Measurements from ENCODE around the gene XYLT1.

Gene XYLT1

DNA sequence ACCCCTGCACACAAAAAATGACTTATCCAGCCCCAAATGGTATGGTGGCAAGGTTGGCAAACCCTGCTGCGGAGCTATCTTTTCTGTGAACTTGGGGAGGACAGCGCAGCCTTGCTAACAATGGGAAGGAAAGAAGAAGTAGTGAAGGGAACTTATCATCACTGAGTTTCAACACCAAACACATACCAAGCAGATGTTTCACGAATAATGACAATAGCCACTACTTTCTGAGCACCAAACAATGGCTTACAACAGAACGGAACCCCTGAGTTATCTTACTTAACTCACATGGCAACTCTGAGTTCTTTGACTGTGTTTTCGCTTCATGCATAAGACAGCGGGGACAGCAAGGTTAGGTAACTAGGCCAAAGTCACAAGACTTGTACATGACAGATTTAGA is 148.9 kb downstream of the XYLT1 start:
- H3K4me3 ChIP-seq (ENCODE audit: low read depth, low read length), result no peak overlapping the region
- no peak for TF ChIP-seq CTCF (IDR thresholded peaks at IDR 0.05; ENCODE audit: borderline replicate concordance, insufficient read depth, low read depth, low read length)

GRCh38 chr16:17320009-17320408 is 150.8 kb downstream of the XYLT1 start:
- H3K4me3 ChIP-seq (ENCODE audit: low read depth, low read length), result no peak overlapping the region
- no peak for TF ChIP-seq CTCF (IDR thresholded peaks at IDR 0.05; ENCODE audit: borderline replicate concordance, insufficient read depth, low read depth, low read length)

DNA sequence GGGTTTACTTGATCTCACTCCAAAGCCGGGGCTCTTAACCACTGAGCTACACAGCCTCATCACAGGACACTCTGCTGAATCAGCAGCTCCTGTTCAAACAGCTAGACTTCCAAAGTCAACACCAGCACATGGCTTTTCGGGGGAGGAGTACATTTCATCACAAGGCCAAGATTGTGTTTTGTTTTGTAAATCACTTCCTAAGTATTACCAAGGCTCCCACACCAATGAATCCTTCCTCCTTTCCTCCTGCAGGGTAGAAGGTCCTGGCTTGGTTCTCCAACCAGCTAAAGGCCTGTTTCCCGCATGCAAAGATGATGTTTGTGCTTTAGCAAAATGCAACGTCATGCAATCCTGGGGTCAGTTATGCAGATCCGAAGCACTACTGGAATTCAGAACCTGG is 152.5 kb downstream of the XYLT1 start:
- no peak overlapping the region for H3K4me3 ChIP-seq (ENCODE audit: low read depth, low read length)
- TF ChIP-seq CTCF (IDR thresholded peaks at IDR 0.05; ENCODE audit: borderline replicate concordance, insufficient read depth, low read depth, low read length), result no peak

DNA sequence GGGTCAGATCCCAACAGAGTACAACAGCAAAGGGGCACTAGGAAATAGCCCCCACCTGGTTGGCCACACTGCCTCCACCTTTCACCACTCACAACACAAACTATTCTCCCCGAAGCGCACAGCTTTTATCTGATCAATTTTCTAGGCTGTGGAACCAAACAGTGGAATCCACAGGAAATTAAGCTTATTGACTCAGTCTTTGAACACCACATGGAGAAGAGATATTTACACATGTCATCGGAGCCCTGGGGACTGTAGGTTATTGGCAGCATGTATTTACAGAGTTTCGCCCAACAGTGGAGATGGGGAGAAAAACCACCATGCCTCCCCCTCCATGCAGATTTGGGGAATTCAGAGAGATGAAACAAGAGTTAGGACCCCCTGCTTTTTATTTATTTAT is 154.8 kb downstream of the XYLT1 start:
- TF ChIP-seq CTCF (IDR thresholded peaks at IDR 0.05; ENCODE audit: borderline replicate concordance, insufficient read depth, low read depth, low read length), result no peak
- no peak overlapping the region for H3K4me3 ChIP-seq (ENCODE audit: low read depth, low read length)

DNA sequence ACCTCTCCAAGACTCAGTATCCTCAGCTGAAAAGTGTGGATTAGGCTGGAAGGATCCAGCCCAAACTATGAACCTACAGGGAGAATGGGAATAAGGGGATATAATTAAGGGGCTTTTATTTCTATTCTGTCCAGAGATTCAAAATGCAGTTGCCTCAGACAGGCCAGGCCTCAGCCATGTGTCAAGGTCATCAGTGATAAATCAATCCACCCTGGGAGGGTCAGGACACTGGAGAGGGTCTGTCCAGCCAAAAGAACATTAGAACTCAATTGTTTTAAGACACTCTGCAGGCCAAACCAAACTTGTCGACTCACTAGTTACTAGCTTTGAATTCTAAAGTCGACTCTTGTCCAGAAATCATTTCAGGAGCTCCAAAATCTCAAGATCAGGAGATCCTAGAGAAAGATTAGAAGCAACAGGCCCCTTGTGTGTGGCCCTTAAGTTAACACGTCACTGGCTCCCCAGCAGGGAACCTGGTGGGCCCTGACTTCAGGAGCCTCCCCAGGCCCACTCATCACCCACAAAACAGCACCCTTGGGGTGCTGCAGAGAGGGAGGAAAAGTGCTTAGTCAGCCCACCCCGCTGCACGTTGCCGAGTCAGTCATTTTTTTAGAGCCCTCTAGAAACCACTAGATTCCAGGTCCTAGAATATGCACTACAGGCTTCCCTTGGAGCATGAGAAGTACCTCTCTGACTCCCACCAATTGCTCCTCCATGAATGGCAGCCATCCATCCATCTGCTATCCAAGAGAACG is 156.8 kb downstream of the XYLT1 start:
- TF ChIP-seq CTCF (IDR thresholded peaks at IDR 0.05; ENCODE audit: borderline replicate concordance, insufficient read depth, low read depth, low read length), result no peak
- H3K4me3 ChIP-seq (ENCODE audit: low read depth, low read length), result no peak overlapping the region

DNA sequence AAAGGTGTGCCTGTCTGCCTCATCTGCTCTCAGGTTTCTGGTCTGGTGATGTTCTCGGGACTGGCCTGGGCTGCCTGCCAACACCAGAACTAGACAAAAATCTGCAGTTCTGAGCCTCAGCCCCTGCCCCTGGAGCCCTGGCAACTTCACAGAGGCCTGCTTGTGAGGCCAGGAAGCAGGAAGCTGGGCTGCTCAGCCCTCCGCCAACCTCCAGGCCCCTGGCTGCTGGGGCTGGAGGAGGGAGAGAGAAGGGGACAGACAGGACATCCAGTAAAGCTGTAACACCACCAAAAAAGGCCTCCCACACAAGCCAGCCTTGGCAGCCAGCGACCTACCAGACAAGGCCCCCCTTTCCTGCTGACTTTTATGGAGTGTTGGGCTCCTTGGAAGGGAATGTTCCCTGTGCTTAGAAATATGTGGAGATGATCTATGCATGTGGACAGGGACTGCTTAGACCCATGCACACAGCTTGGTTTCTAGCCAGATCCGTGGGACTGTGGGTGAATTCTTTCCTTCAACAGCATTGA is 157.6 kb downstream of the XYLT1 start:
- no peak overlapping the region for H3K4me3 ChIP-seq (ENCODE audit: low read depth, low read length)
- no peak for TF ChIP-seq CTCF (IDR thresholded peaks at IDR 0.05; ENCODE audit: borderline replicate concordance, insufficient read depth, low read depth, low read length)

DNA sequence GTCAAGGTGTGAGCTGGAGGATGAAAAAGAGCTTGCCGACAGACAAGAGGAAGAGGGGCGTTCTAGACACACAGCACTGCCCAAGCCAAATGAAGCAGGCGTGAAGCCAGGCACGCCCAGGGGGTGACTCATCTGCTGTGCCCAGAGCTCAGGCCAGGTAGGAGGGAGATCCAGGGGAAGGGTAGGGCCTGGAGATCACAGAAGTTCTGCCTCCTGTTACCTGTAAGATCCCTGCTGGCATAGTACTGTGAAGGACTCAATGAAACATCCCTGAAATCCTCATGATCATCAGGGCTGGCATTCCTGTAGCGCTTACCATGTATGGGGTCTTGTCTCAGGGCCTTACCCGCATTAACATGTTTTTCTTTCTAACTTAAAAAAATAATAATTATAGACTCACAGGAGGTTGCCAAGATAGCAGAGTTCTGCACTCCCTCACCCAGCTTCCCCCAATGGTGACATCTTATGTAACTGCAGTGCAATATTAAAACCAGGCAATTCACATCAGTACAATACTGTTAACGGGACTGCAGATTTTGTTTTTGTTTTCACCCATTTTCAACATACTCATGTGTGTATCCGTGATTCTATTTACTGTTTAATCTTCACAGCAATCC is 158.6 kb downstream of the XYLT1 start:
- no peak for TF ChIP-seq CTCF (IDR thresholded peaks at IDR 0.05; ENCODE audit: borderline replicate concordance, insufficient read depth, low read depth, low read length)
- no peak overlapping the region for H3K4me3 ChIP-seq (ENCODE audit: low read depth, low read length)

All from GM12875 (cell line).